NOMO-1 treated with dmso at 0.1 percent for 144 hours (cell line): ENCODE data around the gene IGSF9.

Source experiments
- DNase-seq: peaks from one replicate; lab custom pipeline; 2025; ENCODE audit not compliant: unreplicated experiment; lab: John Stamatoyannopoulos, UW

The IGSF9 gene

DNA sequence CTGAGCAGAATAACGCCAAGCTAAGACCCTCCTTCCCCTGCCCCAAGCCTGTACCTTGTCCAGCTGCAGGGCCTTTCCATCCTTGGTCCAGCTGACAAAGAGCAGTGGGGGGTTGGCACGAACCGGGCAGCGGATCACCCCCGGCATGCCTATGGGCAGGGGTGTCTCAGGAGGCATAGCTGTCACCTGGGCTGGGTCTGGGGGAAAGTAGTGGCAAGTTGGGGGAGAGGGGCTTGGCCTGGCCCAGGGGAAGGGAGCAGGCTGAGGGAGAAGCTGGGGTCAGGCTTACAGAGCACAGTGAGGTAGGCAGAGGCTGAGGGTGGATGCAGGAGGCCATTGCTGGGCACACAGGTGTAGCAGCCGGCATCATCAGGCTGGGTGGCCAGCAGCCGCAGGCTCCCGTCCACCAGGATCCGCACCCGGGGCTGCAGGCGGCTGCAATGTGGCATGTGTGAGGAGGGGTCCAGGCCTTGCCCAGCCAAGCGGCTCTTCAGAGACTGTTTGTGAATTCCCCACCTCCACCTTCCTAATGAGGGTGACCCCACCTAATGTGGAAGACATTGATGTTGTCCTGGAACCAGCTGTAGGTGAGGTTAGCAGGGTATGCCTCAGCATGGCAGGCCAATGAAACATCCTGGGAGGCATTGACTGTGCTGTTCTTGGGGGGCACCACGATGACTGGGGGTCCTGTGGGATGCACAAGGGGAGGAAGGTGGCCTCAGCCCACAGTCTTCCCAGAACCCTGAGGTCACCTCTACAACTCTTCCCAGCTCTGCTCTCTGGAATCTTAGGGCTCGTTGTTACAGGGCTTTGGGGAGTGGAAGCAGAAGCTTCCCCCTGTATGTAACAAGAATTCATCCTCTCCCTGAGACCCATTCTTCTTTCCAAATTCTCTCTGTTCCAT, 11.0 kb downstream of the IGSF9 start:
- DNase-seq: no peak

DNA sequence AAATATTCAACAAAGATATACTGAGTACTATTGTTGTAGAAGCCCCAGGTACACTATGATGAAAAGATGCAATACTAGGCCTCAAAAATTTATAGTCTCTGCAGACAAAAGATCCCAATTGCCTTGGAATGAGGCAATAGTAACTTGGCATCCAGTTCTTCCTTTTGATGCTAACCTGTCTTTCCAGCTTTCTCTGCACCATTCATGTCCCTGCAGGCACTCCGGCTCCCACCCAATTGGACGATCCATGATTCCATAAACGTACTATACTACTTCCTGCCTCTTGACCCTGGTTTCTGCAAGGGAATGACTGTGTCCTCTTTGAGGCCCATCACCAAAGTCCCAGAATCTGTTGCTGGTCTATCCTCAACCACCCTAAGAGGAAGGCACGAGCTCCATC, 12.1 kb downstream of the IGSF9 start:
- DNase-seq: no peak

DNA sequence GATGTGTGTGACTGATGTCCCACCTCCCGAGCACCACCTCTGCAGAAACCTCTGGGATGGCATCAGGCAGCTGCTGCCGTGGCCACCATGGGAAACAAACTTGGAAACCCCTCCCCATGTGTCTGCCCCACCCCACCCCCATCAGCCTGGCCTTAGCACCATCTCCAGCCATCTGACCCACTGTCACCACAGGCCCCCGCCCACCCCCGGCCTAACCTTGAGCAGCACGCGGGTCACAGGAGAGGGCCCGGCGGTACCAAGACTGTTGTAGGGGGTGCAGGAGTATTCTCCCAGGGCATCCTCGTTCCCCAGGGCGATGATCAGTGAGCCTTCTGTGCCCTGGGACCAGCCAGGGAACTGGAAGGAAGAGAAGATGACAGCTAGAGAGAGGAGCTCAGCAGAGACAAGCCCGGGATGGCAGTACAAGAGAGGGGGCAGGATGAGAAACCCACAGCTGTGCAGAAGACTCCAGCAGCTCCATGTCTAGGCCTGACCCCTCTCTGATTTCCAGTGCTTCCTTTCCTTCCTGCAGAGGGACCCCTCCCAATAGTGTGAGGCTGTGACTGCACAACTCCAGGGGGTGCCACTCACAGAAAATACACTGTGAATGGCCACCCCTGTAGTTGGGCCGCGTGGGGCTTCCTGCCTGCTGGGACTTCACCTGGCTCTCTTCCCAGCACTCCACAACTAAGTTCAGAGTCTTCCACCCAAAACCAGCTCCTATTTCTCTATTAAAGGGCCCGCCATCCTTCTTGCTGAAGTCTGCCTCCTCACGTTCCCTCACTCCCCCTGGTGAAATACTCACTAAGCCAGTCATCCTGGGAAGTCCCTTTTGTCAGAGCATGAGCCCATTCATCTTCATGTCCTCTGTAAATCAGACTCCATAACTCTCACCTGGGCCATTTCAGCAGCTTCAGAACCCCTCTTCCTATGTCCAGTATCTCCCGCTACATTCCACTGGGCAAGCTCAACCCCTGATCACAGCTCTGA, 12.8 kb downstream of the IGSF9 start:
- no peak for DNase-seq

DNA sequence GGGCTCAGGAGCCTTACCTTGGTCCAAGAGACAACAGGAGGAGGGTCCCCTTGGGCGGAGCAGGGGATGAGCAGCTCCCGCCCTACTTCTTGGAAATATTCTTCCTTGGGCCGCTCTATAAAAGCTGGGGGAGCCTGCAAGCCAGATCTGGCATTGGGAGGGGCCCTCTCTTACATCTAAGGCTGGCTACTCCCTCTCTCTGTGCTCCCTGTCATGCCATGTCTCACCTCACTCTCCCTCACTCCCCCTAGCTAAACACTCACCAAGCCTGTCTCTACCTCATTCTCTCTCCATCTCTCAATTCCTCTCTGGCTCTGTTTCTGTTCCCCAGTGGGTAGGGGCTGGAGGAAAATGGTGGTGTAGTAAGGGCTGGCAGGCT, 13.6 kb downstream of the IGSF9 start:
- DNase-seq: no peak

DNA sequence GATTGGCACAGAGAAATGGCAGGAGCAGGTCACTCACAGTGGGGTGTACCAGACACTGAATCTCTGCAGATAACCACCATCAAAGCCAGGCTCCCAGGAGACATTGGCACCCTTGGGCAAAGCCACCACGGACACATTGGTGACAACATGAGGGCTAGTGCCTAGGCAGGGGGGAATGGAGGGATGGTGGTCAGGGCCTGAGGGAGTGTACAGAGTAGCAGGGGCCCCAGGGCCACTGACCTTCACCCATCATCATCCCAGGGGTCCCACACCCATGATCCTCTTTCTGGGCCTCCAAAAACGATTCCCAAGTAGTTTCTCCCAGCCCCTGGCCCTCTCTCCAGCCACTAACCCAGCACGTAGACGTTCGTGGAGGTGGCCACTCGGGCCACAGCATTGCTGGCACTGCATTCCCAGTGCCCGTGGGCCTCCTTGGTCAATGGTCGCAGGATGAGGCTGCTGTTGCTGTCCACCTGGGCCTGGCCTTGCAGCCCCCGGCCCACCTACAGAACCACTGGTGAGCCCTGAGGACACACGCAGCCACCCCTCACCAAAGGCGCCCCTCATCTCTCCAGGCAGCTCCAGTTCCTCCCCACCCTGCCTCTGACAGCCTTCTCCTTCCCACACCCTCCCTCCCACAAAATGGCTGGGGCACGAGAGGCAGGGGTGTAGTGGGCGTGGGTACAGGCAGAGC, 14.2 kb downstream of the IGSF9 start:
- DNase-seq: no peak

DNA sequence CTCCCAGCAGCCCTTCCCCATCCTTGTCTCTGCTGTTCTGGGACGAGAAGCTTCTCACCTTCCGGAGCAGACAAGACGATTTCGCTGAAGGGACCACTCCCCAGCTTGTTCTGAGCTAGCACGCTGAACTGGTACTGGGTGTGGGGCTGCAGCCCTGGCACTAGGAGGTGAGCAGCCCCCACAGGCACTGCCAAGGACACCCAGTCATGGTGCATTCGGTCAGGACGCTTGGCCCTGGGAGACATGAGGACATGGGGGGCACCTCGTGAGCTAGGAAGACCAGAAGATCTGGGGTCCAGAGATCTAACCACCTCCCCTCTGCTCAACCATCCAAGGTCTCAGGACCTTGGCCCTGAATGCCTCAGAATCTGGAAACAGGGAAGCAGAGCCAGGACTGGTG, 14.8 kb downstream of the IGSF9 start:
- no peak for DNase-seq

DNA sequence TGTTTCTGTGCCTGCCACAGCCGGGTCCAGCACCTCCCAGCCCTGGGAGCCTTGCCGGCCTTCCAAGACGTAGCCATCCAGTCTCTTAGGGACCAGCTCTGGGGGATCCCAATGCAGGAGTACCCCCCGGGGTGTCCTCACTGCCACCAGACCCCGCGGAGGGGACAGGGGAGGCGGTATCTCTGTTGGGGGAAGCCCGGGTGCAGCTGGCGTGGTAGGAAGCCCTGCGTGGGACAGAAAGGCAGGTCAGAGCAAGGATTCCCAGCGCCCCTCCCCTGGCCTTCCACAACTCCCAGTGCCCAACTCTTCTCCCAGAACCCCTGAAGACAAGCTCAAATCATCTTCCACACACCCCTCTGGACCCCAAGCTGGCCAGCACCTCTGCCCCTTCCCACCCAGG, 15.2 kb downstream of the IGSF9 start:
- DNase-seq: no peak

DNA sequence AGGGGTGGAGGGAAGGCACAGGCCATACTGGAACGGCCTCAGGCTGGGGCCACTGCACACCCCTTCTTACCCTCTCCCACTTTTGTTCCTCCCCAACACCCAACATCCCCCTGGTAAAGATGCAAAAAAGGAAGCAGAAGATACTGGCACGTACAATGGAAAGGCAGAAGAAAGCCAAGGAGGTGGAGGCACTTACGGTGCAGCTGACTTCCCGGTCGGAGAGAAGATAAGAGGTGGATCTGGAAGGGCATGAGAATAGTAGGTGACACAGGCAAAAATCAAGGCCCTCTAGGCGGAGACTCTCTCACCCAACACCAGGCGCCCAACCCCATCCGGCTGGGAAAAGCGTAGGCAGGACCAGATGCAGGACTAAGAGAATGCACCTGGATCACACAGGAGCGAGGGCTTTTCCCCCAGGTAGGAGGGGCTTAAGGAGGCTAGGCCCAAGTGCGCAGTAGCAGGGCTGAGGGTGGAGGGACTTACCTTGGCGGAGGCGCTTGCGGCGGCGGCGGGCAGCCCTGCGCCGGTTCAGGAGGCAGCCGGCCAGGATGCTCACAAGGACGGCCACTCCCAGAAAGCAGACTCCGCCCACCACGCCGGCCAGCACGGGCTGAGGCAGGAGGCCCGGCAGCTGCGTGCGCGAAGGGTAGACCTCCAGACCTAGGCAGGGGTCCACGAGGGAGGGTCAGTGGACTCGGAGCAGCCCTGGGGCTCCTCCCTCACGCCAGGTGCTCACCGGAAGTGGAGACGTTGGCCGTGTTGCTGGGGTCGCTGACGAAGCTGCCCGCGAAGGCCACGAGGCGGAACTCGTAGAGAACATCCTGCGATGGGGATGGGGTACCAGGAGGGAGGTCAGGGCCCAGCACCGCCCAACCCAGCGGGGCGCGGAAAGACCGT, 16.0 kb downstream of the IGSF9 start:
- DNase-seq: no peak

DNA sequence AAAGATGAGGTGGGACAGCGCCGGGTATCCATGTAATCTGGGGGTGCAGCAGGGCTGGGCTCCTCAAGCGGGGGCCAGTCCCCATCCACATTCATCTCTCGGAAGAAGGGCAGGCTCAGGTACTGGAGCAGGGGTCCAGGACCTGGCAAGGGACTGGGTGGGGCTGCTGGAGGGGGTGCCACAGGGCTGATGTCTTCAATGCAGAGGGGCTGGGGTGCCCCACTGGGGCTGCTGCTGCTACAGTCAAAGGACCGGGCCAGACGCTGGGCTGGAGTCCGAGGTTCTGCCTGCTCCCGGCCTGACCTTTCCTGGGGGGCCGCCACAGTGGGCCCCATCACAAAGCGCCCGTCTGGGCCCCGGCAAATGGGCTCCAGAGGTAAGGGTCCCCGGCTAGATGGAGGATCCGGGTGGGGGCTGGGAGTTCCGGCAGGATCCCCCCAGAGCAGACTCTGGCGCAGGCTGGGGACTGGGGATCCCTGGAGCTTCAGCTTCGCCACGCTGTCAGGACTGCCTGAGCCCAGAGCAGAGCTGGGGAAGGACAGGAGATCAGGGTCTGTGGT, 16.8 kb downstream of the IGSF9 start:
- DNase-seq: no peak

DNA sequence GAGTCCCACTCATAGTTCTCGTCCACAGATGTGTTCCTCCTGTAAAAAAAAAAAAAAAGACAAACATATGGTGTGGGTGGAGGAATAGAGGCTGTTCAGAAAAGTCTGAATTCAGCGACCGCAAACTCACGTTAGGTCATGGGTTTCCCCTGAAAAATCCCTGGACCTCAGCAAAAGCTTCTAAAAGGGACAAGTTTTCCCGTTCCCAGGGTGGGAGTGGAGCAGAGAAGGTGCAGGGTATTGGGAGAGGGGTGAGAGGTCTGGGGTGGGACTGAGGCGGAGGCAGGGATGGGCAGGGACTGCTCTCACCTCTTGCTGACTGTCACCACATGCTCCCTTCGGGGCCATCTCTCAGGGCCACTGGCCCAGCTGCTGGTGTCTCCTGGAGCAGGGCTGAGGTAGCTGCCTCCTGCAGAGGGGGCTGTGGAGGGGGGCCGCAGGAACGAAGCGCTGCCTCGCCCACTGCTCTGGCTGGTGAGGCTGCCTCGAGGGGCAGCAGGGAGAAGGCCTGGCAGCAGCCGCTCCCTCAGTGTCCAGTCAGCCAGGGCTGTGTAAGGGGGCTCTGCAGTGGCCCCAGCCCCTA, 17.5 kb downstream of the IGSF9 start:
- DNase-seq: no peak

DNA sequence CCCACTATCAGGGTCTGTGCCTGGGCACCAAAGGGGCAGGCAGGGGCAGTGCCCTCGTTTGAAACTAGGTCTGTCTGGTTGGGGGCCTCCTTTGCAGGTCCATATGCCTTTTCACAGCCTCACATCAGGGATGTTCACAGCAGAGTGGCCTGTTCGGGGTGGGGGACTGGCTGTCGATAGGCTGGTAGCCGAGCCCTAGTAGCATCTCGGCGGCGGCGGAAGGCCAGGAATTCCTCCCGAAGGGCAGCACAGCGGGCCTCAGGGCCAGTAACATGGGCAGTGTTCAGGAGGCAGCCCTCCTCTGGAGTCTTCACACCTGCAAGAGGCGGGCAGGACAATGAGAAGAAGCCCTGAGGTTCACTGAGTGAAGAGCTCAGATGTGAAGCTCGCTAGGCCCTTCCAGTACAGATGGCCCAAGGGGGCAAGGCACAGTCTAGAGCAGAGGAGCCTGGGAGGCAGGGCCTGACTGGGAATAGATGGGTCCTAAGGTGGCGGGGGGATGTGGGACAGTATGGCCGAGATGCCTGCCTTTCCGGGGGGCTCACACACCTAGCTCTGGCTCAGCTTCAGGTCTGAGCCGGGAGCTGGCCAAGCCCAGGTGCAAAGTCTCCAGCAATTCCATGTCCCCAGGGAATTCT, 18.1 kb downstream of the IGSF9 start:
- DNase-seq: no peak

DNA sequence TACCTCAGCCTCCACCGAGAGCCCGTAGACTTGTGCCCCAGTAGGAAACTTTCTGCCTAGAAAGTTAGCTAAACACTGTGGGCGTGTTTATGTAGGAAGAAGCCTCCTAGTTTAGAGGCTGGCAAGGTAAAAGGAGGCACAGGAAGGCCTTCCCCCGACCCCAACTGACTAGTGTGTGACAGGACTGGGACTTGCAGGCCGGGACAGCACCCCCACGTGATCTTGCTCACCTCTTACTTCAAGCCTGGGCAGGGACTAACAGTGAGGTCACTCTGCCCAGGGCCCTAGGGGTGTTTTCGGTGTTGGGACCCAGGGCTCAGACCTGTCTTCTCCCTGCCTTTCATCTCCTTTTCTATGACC, 19.7 kb downstream of the IGSF9 start:
- DNase-seq: peak; percentile 61

DNA sequence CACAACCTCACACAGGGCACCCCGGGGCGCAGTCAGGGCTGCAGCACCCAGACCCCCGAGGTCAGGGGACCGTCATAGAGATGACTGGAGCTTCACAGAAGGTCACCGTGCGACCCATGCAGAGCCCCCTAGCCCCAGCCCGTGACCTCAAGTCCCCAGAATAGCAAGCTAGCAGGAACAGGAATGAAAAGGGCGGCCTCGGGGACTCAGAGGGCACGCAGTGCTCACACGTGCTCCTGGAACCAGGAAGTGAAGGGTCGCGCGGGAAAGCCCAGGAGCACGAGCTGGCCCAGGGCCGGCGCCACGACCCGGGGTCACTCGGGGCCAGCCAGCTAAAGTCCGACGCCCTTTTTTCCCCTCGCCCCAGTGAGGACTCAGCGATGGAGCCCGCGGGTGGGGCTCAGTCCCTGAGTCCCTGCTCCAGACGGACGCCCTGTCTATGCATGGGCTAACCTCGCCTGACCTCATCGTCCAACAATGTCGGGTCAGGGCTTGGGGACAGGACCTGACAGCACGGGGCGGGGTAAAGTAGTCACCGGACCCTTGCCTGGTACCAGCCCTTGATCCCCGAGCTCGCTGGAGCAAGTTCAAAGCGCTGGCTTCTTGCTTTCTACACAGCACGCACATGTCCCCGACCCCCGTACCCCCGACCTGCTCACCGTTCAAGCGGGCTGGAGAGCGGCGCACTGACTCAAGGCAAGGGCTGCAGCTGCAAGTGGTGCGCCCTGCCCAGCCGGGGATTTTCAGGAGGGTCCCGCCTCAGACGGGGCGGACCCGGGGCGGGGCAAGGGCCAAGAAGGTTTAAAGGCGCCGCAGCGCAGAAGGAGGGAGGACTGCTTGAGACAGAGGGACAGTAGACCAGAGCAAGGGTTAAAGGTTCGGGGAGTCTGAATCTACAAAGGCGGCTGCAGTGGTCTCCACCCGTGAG, 20.4 kb downstream of the IGSF9 start, which contains the start of gene TAGLN2:
Gene TAGLN2, minus strand, starts transcription at position 717 of the 928 bp plus-strand sequence. CDS start 4,998 bp downstream, outside the sequence.
- DNase-seq: peak; percentile 87

DNA sequence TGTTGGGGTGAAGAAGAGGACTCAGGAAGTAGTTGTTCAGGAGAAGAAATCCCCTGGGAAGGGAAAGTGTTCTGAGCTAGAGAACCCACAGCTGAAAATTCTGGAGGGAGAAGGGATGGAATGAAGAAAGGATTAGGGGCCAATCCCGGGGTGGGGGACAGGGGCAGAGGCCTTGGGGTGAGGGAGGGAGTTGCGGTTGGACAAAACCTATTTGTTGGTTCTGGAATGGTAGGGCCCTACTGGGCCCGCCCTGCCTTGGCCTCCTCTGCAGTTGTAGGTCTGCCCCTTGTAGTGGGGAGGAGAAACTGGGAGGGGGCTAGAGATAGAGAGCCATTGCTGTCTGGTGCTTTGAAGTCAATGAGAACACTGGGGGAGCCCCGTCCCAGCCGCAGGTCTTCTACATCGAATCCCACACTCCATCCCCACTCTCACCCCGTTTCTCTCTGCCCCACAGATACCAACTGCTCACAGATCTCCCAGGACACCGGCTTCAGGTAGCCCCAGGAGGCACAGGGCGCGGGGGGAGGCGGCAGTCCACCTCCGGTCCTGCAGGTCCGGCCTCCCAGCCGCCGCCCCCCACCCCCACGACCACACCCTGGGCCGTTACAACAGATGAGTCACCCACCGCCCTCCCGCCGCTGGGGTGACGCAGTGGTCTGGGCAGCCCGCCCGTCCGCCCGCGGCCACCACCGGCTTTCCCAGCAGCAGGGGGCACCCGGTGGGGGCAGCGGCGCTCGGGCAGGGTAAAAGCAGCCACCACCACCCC, 21.2 kb downstream of the IGSF9 start:
- peak; percentile 33 for DNase-seq

DNA sequence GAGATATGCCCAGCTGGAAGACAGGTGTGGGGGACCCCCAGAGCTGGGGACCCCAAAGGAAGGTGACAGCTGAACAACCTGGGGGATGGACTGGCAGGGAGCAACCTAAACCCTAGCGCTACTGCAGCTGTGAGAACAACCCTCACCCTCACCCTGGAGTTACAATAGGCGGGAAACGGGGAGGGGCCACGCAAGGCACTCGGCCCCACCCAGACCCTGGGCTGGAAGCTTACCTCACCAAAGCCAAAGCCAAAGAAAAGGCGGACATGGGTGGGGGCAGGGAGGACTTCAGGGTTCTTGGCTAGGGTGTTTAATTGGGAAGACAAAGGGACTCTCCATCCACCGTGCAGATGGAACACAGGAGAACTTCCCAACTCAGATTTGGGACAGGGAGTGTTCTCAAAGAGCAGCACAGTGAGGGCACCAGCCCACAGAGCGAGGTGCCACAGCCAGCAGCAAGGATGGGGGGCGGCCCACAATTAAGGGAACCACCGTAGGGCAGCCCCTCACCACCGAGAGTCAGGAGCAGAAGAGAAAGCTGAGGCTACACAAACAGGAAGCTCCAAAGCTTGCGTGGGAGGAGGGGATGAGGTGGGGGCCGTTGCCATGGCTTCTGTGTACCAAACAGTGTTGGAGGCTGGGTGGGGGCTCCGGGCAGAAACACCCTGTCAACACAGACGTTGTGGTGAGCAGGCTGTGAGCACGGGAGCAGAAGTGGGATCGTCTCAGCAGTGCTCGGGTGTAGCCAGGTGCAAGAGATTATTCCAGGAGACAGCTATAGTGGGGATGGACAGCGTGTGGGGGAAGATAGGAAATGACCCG, 22.0 kb downstream of the IGSF9 start:
- peak; percentile 39 for DNase-seq

DNA sequence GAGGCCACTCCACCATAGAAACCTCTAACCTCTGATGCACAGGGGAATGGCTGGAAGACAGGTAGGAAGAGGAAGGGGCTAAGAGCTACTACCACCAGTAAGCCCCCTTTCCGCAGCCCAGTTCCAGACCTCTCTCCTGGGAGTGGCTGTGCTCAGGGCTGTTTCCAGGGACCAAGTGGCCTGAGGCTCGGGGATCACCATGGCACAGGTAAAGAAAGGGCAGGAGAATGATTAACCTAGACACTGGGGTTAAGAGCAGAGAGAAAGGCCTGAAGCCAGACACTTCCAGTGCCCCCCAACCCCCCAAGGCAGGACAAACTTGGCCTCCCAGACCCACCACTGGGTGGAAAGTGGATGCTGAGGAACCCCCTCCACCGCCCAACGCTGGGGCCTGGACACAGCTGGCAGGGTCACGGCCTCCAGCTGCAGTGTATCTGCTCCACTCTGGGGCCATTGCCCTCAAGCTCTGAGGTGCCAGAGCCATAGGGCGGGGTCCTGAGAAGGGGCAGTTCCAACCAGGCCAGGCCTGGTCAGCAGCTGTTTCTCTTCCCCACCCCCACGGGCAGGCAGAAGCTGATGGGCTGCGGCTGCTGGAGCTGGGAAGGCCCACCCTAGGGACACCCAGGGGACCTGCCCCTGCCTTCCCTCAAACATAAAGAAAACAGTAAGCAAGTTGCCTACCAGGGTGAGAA, 22.8 kb downstream of the IGSF9 start:
- DNase-seq: no peak
